Right forelimb (tissue), 1 donor: ENCODE data around the gene TMEM145.

Experiments used
- DNase-seq: peaks from one replicate; pipeline ENCODE4 v3.0.0-alpha.2; 2018

The TMEM145 gene

DNA sequence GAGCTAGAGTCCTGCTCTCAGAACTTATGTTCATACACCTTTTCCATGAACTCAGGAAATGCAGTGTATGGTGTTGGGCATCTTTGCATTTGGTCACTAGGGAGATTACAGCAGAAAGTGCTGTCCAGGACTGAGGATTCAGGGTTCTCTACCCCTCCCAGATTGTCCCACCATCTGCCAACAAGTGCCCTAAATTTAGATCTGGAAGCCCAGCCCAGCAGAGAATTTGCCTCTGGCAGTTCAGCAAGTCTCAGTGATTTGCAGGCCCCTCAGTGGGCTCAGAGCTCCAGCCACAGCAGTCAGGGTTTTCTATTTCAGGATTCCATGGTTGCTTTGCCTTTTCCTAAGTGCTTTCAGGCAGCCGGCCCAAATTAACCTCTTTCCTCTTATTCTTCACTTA lies 53.6 kb downstream of the TMEM145 start:
- no peak for DNase-seq

- no peak for DNase-seq
Measured at GRCh38 chr19:42367929-42368328, 54.8 kb downstream of the TMEM145 start.

DNA sequence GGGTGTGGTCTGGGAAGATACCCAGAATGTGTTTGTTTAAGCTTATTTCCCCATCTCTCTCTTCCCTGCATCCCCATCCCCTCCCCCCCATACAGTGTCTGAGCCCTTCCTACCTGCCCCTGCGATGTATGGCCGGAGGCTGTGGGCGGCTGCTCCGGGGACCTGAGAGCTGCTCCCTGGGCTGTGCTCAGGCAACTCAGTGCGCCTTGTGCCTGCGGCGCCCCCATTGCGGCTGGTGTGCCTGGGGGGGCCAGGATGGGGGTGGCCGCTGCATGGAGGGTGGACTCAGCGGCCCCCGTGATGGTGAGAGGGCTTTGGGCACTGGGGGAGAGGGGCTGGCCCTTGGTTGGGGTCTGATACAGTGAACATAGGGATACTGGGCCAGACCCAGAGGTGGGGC lies 55.3 kb downstream of the TMEM145 start:
- no peak for DNase-seq

DNA sequence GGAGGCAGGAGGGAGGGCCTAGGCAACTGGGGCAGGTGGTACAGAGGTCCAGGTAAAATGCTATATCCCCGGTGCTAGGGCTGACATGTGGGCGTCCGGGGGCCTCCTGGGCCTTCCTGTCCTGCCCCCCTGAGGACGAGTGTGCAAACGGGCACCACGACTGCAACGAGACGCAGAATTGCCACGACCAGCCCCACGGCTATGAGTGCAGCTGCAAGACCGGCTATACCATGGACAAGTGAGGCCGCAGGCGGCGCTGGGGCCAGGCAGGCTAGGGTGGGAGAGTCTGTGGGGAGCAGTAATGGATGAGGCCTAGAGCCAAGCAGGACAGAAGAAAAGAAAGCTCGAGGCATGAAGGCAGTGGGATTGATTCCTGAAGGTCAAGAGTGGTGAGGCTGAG lies 55.7 kb downstream of the TMEM145 start:
- no peak for DNase-seq

DNA sequence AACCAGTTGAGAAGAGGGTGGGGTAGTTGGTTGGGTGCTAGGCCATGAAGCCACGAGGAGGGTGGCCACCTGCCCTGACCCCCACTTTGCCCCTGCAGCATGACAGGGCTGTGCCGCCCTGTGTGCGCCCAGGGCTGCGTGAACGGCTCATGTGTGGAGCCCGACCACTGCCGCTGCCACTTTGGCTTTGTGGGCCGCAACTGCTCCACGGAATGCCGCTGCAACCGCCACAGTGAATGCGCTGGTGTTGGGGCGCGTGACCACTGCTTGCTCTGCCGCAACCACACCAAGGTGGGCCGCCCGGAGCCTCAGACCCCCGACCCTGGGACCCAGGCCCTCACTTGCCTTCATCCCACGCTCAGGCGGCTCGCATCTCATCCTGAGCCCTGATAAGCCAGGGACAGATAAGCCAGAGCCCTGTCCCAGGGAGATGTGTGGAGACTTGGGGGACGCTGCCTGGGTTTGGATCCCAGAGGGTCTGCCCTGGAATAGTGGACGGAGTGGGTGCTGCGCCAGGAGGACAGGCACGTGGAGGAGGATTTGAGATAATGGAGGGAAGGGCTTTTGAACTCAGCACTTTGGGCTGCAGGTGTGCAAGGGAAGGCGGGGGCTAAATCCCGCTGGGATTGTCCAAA lies 56.4 kb downstream of the TMEM145 start:
- DNase-seq = no peak

DNA sequence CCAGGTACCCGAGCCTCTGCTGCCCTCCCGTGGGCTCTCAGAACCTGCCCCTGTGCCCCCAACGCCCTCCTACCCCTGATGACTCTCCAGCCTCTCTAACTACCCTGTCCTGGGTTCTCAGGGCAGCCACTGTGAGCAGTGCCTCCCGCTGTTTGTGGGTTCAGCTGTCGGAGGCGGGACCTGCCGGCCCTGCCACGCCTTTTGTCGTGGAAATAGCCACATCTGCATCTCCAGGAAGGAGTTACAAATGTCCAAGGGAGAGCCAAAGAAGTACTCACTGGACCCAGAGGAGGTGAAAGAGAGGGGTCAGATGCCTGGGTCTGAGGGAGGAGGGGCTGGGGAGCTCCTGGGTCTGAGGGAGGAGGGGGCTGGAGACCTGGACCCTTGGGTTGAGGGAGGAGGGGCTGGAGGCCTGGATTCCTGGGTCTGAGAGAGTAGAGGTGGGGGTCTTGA lies 57.0 kb downstream of the TMEM145 start:
- no peak for DNase-seq

- no peak for DNase-seq
Measured at GRCh38 chr19:42370626-42371175, 57.6 kb downstream of the TMEM145 start.
